ENCODE data around the gene NMD3. TPM values are rescaled to one million over a fixed set of nuclear protein-coding genes. Genes with fewer than 3 reads are reported as not detected.

The NMD3 gene
- total RNA-seq, 1 donor from 2014 or later = 49.1 TPM

DNA sequence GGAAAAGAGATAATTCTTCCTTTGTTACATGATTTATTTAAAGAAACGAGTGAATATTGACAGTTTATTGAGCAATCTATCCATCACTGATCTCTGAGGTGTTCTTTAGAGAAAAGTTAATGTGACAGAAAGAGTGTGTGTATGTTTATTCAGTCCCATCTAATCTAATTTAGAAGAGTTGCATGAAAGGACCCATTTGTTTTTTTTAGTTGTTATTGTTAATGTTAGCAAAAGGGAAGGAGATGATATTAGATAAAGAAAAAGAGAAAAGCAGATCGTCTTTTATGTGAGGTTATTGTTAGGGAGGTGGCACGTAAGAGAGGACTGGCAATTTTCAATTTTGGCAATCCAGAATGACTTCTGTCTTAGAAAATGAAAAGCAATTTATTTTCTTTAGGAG, 46.5 kb downstream of the NMD3 start:
- no peaks in the 10 kb centered on the region for H3K4me1 ChIP-seq
- no peaks in the 10 kb centered on the region for H3K27me3 ChIP-seq
- no peak overlapping the region for H3K4me3 ChIP-seq
- DNase-seq (ENCODE audit: extremely low spot score in 2 of 2) = no peak
- H3K36me3 ChIP-seq = no peaks in the 10 kb centered on the region
- intact Hi-C loops (cut with DNase I) = no loop called here
- no peaks in the 10 kb centered on the region for H3K9me3 ChIP-seq
- no peak overlapping the region for H3K27ac ChIP-seq
- TF ChIP-seq, protein P1, sequence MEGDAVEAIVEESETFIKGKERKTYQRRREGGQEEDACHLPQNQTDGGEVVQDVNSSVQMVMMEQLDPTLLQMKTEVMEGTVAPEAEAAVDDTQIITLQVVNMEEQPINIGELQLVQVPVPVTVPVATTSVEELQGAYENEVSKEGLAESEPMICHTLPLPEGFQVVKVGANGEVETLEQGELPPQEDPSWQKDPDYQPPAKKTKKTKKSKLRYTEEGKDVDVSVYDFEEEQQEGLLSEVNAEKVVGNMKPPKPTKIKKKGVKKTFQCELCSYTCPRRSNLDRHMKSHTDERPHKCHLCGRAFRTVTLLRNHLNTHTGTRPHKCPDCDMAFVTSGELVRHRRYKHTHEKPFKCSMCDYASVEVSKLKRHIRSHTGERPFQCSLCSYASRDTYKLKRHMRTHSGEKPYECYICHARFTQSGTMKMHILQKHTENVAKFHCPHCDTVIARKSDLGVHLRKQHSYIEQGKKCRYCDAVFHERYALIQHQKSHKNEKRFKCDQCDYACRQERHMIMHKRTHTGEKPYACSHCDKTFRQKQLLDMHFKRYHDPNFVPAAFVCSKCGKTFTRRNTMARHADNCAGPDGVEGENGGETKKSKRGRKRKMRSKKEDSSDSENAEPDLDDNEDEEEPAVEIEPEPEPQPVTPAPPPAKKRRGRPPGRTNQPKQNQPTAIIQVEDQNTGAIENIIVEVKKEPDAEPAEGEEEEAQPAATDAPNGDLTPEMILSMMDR (IDR thresholded peaks at IDR 0.05) = no peak
- TF ChIP-seq POLR2A (IDR thresholded peaks at IDR 0.05) (no peak), POLR2AphosphoS5 (IDR thresholded peaks at IDR 0.05; ENCODE audit: insufficient read depth in 1 of 2, low read depth in 1 of 2) (no peak)

DNA sequence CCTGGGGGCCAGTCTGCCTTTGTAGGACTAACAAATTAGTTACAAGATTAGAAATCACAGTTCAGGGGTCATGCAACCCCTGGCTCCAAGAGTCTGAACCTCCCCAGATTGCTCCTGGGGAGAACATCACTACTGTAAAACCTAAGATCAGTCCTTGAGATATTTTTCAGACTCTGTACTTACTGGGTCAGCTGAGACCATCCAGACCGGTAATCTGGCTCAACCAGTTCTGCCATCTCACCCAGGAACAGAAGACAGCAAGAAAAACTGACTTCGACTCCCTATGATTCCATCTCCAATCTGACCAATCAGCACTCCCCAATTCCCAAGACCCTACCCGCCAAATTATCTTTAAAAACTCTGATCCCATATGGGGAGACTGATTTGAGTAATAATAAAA, 47.5 kb downstream of the NMD3 start:
- H3K36me3 ChIP-seq = no peaks in the 10 kb centered on the region
- no peak overlapping the region for H3K4me3 ChIP-seq
- intact Hi-C loops (cut with DNase I) = no loop called here
- H3K27ac ChIP-seq = no peak overlapping the region
- H3K9me3 ChIP-seq = no peaks in the 10 kb centered on the region
- TF ChIP-seq POLR2A (IDR thresholded peaks at IDR 0.05) (no peak), POLR2AphosphoS5 (IDR thresholded peaks at IDR 0.05; ENCODE audit: insufficient read depth in 1 of 2, low read depth in 1 of 2) (no peak)
- TF ChIP-seq, protein P1 (IDR thresholded peaks at IDR 0.05) = no peak
- DNase-seq (ENCODE audit: extremely low spot score in 2 of 2) = no peak
- H3K4me1 ChIP-seq = no peaks in the 10 kb centered on the region
- no peaks in the 10 kb centered on the region for H3K27me3 ChIP-seq

DNA sequence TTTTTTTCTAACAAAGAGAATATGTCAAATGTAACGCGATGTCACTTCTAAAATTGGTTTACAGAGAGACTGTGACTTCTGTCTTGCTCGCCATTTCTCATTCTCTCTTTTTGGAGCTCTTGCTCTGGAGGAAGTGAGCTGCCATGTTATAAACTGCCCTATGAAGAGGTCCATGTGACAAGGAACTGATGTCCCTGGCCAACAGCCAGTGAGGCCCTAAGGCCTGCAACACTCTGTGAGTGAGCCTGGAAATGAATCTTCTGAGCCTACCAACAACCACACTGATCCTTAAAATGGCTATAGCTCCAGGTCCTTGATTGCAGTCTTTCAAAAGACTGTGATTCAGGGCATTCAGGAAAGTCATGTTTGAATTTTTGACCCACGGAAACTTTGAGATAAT, 49.9 kb downstream of the NMD3 start:
- intact Hi-C loops (cut with DNase I) = no loop called here
- Histone ChIP-seq H3K36me3 (no peaks in the 10 kb centered on the region), H3K27me3 (no peaks in the 10 kb centered on the region), H3K9me3 (no peaks in the 10 kb centered on the region), H3K4me1 (no peaks in the 10 kb centered on the region), H3K4me3 (no peak overlapping the region), H3K27ac (no peak overlapping the region)
- DNase-seq (ENCODE audit: extremely low spot score in 2 of 2) = no peak
- TF ChIP-seq, protein P1 (IDR thresholded peaks at IDR 0.05) = no peak
- TF ChIP-seq POLR2A (IDR thresholded peaks at IDR 0.05) (no peak), POLR2AphosphoS5 (IDR thresholded peaks at IDR 0.05; ENCODE audit: insufficient read depth in 1 of 2, low read depth in 1 of 2) (no peak)

DNA sequence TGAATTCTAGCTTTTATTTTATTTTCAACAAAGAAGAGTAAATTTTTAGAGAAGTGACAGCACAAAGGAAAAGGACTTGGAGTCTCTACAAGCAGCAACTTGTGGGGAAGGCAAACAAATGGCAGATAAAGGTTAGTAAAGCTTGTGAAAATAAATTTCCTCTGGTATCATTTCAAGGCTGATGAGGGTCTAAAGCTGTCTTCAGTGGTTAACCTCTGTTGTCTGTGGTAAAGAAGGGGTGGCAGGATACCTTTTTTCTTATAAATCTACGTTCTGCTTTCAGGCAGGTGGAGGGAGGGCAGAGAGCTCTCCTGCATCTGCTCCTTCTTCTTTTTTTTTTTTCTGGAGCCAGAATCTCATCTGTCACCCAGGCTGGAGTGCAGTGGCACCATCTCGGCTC, 50.5 kb downstream of the NMD3 start:
- Histone ChIP-seq H3K9me3 (no peaks in the 10 kb centered on the region), H3K4me1 (no peaks in the 10 kb centered on the region), H3K4me3 (no peak overlapping the region), H3K36me3 (no peaks in the 10 kb centered on the region), H3K27ac (no peak overlapping the region), H3K27me3 (no peaks in the 10 kb centered on the region)
- TF ChIP-seq POLR2A (IDR thresholded peaks at IDR 0.05) (no peak), POLR2AphosphoS5 (IDR thresholded peaks at IDR 0.05; ENCODE audit: insufficient read depth in 1 of 2, low read depth in 1 of 2) (no peak)
- TF ChIP-seq, protein P1 (IDR thresholded peaks at IDR 0.05) = no peak
- intact Hi-C loops (cut with DNase I) = no loop called here
- DNase-seq (ENCODE audit: extremely low spot score in 2 of 2) = no peak

DNA sequence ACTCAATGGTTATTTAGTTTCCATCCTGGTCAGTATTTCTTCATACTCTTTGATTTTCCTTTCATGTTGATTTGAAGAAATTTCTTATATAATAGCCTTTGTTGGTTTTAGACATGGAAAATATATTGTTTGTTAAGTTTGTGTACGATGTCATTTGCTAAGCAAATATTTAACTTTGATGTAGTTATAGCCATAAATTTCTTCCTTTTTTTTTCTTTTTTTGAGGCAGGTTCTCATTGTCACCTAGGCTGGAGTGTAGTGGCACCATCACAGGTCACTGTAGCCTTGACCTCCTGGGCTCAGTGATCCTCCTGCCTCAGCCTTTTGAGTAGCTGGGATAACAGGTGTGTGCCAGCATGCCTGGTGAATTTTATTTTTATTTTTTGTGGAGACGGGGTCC, 51.4 kb downstream of the NMD3 start:
- Histone ChIP-seq H3K36me3 (no peaks in the 10 kb centered on the region), H3K9me3 (no peaks in the 10 kb centered on the region), H3K27me3 (no peaks in the 10 kb centered on the region), H3K4me1 (no peaks in the 10 kb centered on the region), H3K27ac (no peak overlapping the region), H3K4me3 (no peak overlapping the region)
- intact Hi-C loops (cut with DNase I) = no loop called here
- no peak for DNase-seq (ENCODE audit: extremely low spot score in 2 of 2)
- TF ChIP-seq, protein P1 (IDR thresholded peaks at IDR 0.05) = no peak
- TF ChIP-seq POLR2AphosphoS5 (IDR thresholded peaks at IDR 0.05; ENCODE audit: insufficient read depth in 1 of 2, low read depth in 1 of 2) (no peak), POLR2A (IDR thresholded peaks at IDR 0.05) (no peak)

Measured in vagina (tissue), 2 donors.